Natural killer cell (primary cell): Measurements from ENCODE around the gene PRDX4. TPM values are rescaled to one million over a fixed set of nuclear protein-coding genes. Genes with fewer than 3 reads are reported as not detected.
"Not testable (repeated sequence)": the region's sequence is repeated elsewhere in the genome, so short reads cannot be mapped to it uniquely, and the experiment has no call there.

Experiments
- ATAC-seq, 3 donors: fragments of 150-1000 bp in 2 of 3; fragments of 200-7000 bp in 1 of 3; cut with Tn5 transposase; 1 replicate in 1 of 3; 2 replicates in 2 of 3; pipeline ENCODE4 v1.10.0; 2021; ENCODE audit warnings: mild to moderate bottlenecking in 2 of 3, moderate library complexity in 2 of 3
- DNase-seq, 2 donors: peaks; one replicate each; pipeline versions ENCODE4 v3.0.0 to v3.0.0-alpha.2; 2013 to 2021; ENCODE audit warnings: mixed read lengths in 1 of 2
- H3K27ac ChIP-seq: one replicate; pipeline ENCODE4 v1.5.1; 2013; ENCODE audit warnings: mild to moderate bottlenecking, low read length
- H3K27me3 ChIP-seq: one replicate; pipeline ENCODE4 v1.6.1; 2013; ENCODE audit warnings: low read length; ENCODE audit not compliant: control insufficient read depth, insufficient read depth
- H3K36me3 ChIP-seq: one replicate; pipeline ENCODE4 v1.6.1; 2013; ENCODE audit warnings: low read length; ENCODE audit not compliant: control insufficient read depth, insufficient read depth
- H3K4me1 ChIP-seq: one replicate; pipeline ENCODE4 v1.6.1; 2013; ENCODE audit warnings: low read length; ENCODE audit not compliant: control insufficient read depth, insufficient read depth
- H3K4me3 ChIP-seq: one replicate; pipeline ENCODE4 v1.5.1; 2013; ENCODE audit warnings: low read length
- H3K9me3 ChIP-seq: one replicate; pipeline ENCODE4 v1.6.1; 2013; ENCODE audit warnings: low read length; ENCODE audit not compliant: control insufficient read depth, insufficient read depth
- H3K27ac Mint-ChIP-seq, 2 donors: one replicate each; pipeline ENCODE4 v1.8.0; 2022; ENCODE audit warnings: mild to moderate bottlenecking in 2 of 2, mixed read lengths in 2 of 2, moderate library complexity in 1 of 2
- H3K27me3 Mint-ChIP-seq, 2 donors: one replicate each; pipeline ENCODE4 v1.8.0; 2022; ENCODE audit warnings: low read depth in 2 of 2, mixed read lengths in 2 of 2
- H3K36me3 Mint-ChIP-seq: one replicate; pipeline ENCODE4 v1.8.0; 2022; ENCODE audit warnings: mixed read lengths
- H3K4me1 Mint-ChIP-seq, 2 donors: one replicate each; pipeline ENCODE4 v1.8.0; 2022; ENCODE audit warnings: mixed read lengths in 2 of 2
- H3K4me3 Mint-ChIP-seq: one replicate; pipeline ENCODE4 v1.8.0; 2022; ENCODE audit warnings: mild to moderate bottlenecking, moderate library complexity, mixed read lengths
- H3K9me3 Mint-ChIP-seq, 2 donors: one replicate each; pipeline ENCODE4 v1.8.0; 2022; ENCODE audit warnings: mixed read lengths in 2 of 2
- WGBS: methylation state at CpG from one replicate; pipeline ENCODE4 v1.1.7; 2013; ENCODE audit warnings: missing lambda C conversion rate; ENCODE audit not compliant: insufficient coverage; 5-methylcytosine and 5-hydroxymethylcytosine counted together
- intact Hi-C: fragments of 100-400 bp; cut with micrococcal nuclease; formaldehyde crosslinking; loops from one replicate; pipeline ENCODE4 v1.14.2; 2022
- total RNA-seq, 4 donors: library from RNA; stranded (reverse); fragments of 120-200 nt in 1 of 4; gene quantifications; one replicate each; pipeline versions ENCODE4 v1.2.3 to v1.2.4, GENCODE V29; 2013 to 2022
- TF ChIP-seq, protein P1 (sequence below): fragments of 200-600 bp; IDR thresholded peaks from one replicate; pipeline ENCODE4 v1.8.0; 2022; ENCODE audit warnings: antibody characterized with exemption

PRDX4 gene
- total RNA-seq, 3 donors from 2014 or later (not counting 1 experiment from before 2014, with no cell fraction given), result 6.8 to 13.5 (median 7.8) TPM

DNA sequence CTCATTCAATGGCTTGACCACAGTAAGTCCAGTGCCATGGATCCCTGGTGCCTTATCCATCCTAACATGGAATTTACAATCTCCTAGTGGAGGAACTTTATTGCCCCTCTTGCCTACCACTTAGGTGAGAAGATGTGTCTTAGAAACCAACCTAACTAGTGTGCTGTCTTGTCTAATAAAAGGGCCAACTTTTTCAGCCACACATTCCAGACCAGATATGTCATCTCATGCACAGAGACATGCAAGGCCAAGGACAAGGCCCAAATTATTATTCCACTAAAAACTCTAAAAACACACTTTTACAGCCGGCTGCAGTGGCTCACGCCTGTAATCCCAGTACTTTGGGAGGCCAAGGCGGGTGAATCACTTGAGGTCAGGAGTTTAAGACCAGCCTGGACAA is 10.6 kb upstream of the PRDX4 start:
- 86% methylated on average over 1 of the region's 3 CpGs for WGBS
- Mint-ChIP-seq H3K4me1 (peaks cover 6 to 8% of the 10 kb centered on the region in 2 donors), H3K27ac (no peak overlapping the region), H3K27me3 (no peaks in the 10 kb centered on the region), H3K9me3 (no peaks in the 10 kb centered on the region), H3K36me3 (no peaks in the 10 kb centered on the region), H3K4me3 (no peak overlapping the region)
- intact Hi-C loops, result no loop called here
- Histone ChIP-seq H3K4me3 (no peak overlapping the region), H3K4me1 (no peaks in the 10 kb centered on the region), H3K36me3 (no peaks in the 10 kb centered on the region), H3K27ac (no peak overlapping the region), H3K9me3 (no peaks in the 10 kb centered on the region), H3K27me3 (no peaks in the 10 kb centered on the region)
- TF ChIP-seq, protein P1, sequence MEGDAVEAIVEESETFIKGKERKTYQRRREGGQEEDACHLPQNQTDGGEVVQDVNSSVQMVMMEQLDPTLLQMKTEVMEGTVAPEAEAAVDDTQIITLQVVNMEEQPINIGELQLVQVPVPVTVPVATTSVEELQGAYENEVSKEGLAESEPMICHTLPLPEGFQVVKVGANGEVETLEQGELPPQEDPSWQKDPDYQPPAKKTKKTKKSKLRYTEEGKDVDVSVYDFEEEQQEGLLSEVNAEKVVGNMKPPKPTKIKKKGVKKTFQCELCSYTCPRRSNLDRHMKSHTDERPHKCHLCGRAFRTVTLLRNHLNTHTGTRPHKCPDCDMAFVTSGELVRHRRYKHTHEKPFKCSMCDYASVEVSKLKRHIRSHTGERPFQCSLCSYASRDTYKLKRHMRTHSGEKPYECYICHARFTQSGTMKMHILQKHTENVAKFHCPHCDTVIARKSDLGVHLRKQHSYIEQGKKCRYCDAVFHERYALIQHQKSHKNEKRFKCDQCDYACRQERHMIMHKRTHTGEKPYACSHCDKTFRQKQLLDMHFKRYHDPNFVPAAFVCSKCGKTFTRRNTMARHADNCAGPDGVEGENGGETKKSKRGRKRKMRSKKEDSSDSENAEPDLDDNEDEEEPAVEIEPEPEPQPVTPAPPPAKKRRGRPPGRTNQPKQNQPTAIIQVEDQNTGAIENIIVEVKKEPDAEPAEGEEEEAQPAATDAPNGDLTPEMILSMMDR, result no peak
- DNase-seq (no peak), ATAC-seq (no peak)

DNA sequence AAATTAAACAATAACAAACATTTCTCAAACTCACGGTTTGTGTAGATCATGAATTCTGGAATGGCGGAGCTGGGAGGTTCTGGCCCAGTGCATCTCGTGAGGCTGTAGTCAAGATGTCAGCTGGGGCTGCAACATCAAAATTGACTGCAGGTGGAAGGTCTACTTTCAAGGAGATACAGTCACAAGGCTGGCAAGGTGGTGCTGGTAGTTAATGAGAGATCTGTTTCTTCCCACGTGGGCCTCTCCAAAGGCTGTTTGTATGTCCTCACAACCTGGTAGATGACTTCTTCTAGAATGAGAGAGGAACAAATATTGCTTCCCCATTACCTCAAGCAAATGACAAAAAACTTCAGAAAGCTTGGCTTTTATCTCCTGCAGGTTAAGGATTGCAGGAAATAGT is 8.0 kb upstream of the PRDX4 start:
- Mint-ChIP-seq H3K9me3 (no peaks in the 10 kb centered on the region), H3K36me3 (no peaks in the 10 kb centered on the region), H3K4me1 (peaks cover 17 to 20% of the 10 kb centered on the region in 2 donors), H3K27me3 (no peaks in the 10 kb centered on the region), H3K27ac (no peak overlapping the region), H3K4me3 (no peak overlapping the region)
- DNase-seq (no peak), ATAC-seq (no peak)
- H3K4me1 ChIP-seq, result peaks cover 4% of the 10 kb centered on the region
- intact Hi-C loops, result no loop called here
- no peak overlapping the region for H3K27ac ChIP-seq
- TF ChIP-seq, protein P1, result no peak
- 100% methylated on average over 2 of the region's 4 CpGs for WGBS
- H3K4me3 ChIP-seq, result no peak overlapping the region
- no peaks in the 10 kb centered on the region for H3K27me3 ChIP-seq
- H3K9me3 ChIP-seq, result no peaks in the 10 kb centered on the region
- H3K36me3 ChIP-seq, result no peaks in the 10 kb centered on the region

DNA sequence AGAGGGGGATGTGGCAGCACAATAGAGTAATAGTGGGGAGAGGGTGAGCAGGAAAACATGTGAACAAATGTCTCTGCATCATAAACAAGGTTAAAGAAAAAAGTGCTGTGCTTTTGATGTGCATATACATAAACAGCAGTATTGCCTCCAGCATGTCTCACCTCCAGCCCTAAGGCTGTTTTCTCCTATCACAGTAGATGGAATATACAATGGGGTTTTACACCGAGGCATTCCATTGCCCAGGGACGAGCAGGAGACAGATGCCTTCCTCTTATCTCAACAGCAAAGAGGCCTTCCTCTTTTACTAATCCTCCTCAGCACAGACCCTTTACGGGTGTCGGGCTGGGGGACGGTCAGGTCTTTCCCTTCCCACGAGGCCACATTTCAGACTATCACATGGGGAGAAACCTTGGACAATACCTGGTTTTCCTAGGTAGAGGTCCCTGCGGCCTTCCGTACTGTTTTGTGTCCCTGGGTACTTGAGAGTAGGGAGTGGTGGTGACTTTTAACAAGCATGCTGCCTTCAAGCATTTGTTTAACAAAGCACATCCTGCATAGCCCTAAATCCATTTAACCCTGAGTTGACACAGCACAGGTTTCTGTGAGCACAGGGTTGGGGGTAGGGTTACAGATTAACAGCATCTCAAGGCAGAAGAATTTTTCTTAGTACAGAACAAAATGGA is 7.1 kb upstream of the PRDX4 start:
- H3K27ac ChIP-seq, H3K4me3 ChIP-seq, H3K36me3 ChIP-seq, H3K9me3 Mint-ChIP-seq, H3K9me3 ChIP-seq, H3K27ac Mint-ChIP-seq, H3K27me3 ChIP-seq, H3K27me3 Mint-ChIP-seq, H3K4me3 Mint-ChIP-seq, DNase-seq, H3K36me3 Mint-ChIP-seq, ATAC-seq, H3K4me1 ChIP-seq: not testable (repeated sequence)
- H3K4me1 Mint-ChIP-seq, result peaks cover 17 to 20% of the 10 kb centered on the region in 2 donors
- intact Hi-C loops, result loop anchor here (10.0 kb wide), 2 partner anchors 125 to 395 kb away; partner anchors contain the start of genes EIF2S3 and SAT1
- WGBS, result 50% methylated on average over 2 of the region's 8 CpGs

DNA sequence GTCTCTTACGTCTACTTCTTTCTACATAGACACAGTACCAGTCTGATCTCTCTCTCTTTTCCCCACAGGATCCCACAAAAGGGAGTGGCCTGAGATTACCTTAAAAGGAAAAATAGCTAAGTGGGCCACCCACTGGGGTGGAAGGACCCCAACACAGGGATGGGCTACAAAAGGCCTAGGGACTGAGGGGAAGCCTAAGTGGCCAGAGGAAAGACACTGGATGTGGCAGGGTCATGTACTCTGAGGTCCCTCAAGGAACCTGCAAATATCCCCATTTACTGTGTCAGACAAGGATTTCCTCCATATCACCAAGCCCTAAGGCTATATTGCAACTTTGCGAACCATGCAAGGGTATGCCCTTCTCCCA is 6.5 kb upstream of the PRDX4 start:
- H3K36me3 ChIP-seq, result no peaks in the 10 kb centered on the region
- H3K27ac ChIP-seq, result no peak overlapping the region
- H3K27me3 ChIP-seq, result no peaks in the 10 kb centered on the region
- H3K4me3 ChIP-seq, result no peak overlapping the region
- H3K4me1 Mint-ChIP-seq, result peaks cover 17 to 20% of the 10 kb centered on the region in 2 donors
- DNase-seq (no peak), ATAC-seq (no peak)
- TF ChIP-seq, protein P1, result no peak
- no peak overlapping the region for H3K27ac Mint-ChIP-seq
- WGBS, result 100% methylated on average over 1 of the region's 2 CpGs
- H3K4me1 ChIP-seq, result peaks cover 4% of the 10 kb centered on the region
- no peaks in the 10 kb centered on the region for H3K36me3 Mint-ChIP-seq
- no peaks in the 10 kb centered on the region for H3K9me3 ChIP-seq
- no peaks in the 10 kb centered on the region for H3K27me3 Mint-ChIP-seq
- intact Hi-C loops, result loop anchor here (10.0 kb wide), 2 partner anchors 124 to 394 kb away; partner anchors contain the start of genes EIF2S3 and SAT1
- no peak overlapping the region for H3K4me3 Mint-ChIP-seq
- H3K9me3 Mint-ChIP-seq, result no peaks in the 10 kb centered on the region
